ENCODE measurements around the gene PPP3R2.

DNA sequence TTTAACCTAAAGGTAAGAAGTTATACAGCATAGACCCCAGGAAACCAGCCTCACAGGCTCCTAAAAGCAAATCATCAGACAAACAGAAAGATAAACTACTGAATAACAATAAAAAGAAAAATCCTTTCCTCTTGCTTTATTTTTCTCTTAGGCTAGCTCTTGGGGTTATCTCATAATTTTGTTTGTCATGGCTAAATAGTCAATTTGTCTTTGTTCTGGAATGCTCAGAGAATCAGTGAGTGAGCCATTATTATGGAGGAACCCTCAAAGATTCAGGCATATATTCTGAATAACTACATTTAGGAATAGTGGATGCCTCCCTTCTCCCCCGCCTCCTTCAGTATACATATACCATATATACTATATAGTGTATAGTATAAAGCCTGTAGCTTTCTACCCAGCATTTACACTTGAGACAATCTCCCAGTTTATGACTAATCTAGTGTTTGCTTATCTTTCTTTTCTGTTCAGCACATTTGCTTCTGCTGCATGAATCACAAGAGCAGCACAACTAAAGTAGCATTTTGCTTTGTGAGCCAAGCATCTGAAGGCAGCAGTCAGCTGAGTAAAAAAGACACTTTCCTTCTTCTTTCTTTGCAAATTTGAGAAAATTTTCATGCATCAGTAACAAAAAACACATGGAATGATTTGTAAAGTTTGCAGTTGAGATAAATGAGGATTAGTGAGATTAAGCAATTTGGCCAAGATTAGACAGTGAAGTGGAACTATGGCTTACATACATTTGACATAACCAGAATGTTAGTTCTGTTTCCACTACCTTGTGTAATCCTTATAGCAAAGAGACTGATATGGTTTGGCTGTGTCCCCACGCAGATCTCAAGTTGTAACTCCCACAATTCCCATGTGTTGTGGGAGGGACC lies 45.3 kb upstream of the PPP3R2 start:
- no peak for TF ChIP-seq CTCF (IDR thresholded peaks at IDR 0.05)
- TF ChIP-seq POLR2A (IDR thresholded peaks at IDR 0.05): no peak
